Measurements from ENCODE around the gene FBXW8.
A peak's percentile ranks its signal among the peaks of the same experiment; 100 is the strongest.

Gene FBXW8

GRCh38 chr12:116910645-116911451 lies at the start of gene FBXW8:
Gene FBXW8 (plus strand): TSS chr12:116910950. CDS start chr12:116911038, 88 bp downstream.
- peak; percentile 75 for DNase-seq

GRCh38 chr12:116861320-116861719 lies 49.4 kb upstream of the FBXW8 start:
- peak; percentile 87 for DNase-seq

- no peak for DNase-seq
These were observed 48.6 kb upstream of the FBXW8 start for GRCh38 chr12:116862167-116862566.

GRCh38 chr12:116863275-116863767 lies 47.4 kb upstream of the FBXW8 start:
- peak; percentile 59 for DNase-seq

- DNase-seq, result peak; percentile 90
These were observed 46.2 kb upstream of the FBXW8 start for GRCh38 chr12:116864371-116865160.

- DNase-seq, result no peak
These were observed 43.2 kb upstream of the FBXW8 start for GRCh38 chr12:116867523-116867922.

GRCh38 chr12:116870306-116870705 lies 40.4 kb upstream of the FBXW8 start:
- DNase-seq, result no peak

- DNase-seq, result no peak
These were observed 36.3 kb upstream of the FBXW8 start for GRCh38 chr12:116874324-116874995.

- no peak for DNase-seq
These were observed 34.4 kb upstream of the FBXW8 start for GRCh38 chr12:116876151-116876869.

- no peak for DNase-seq
These were observed 31.9 kb upstream of the FBXW8 start for GRCh38 chr12:116878567-116879508.

- no peak for DNase-seq
These were observed 31.1 kb upstream of the FBXW8 start for GRCh38 chr12:116879509-116880212.

- no peak for DNase-seq
These were observed 30.4 kb upstream of the FBXW8 start for GRCh38 chr12:116880213-116880816.

GRCh38 chr12:116880817-116881324 lies 29.9 kb upstream of the FBXW8 start:
- DNase-seq, result no peak

- no peak for DNase-seq
These were observed 29.3 kb upstream of the FBXW8 start, which contains the start of gene HRK for GRCh38 chr12:116881325-116881876. Gene HRK (minus strand): TSS chr12:116881441. CDS start chr12:116881307, 134 bp downstream.

- no peak for DNase-seq
These were observed 28.8 kb upstream of the FBXW8 start for GRCh38 chr12:116881877-116882507.

GRCh38 chr12:116882742-116883141 lies 28.0 kb upstream of the FBXW8 start:
- peak; percentile 51 for DNase-seq

GRCh38 chr12:116884871-116885270 lies 25.9 kb upstream of the FBXW8 start:
- DNase-seq, result no peak

- no peak for DNase-seq
These were observed 25.3 kb upstream of the FBXW8 start for GRCh38 chr12:116885491-116885890.

- DNase-seq, result no peak
These were observed 23.5 kb upstream of the FBXW8 start for GRCh38 chr12:116887244-116887643.
